WTC11 (cell line): ENCODE data around the gene NKAIN4.

Experiments
- FOXJ3 ChIP-seq: sonication (generic); formaldehyde crosslinking; IDR thresholded peaks from 2 replicates; pipeline ENCODE4 v1.9.0; 2021; ENCODE audit warnings: missing genetic modification reagents, mild to moderate bottlenecking, borderline replicate concordance
- HMGXB4 ChIP-seq: sonication (generic); formaldehyde crosslinking; IDR thresholded peaks from 2 replicates; pipeline ENCODE4 v1.8.1; 2023; ENCODE audit warnings: mild to moderate bottlenecking, moderate library complexity, missing genetic modification reagents
- ZBTB21 ChIP-seq: sonication (generic); formaldehyde crosslinking; IDR thresholded peaks from 2 replicates; pipeline ENCODE4 v1.8.1; 2023; ENCODE audit warnings: mild to moderate bottlenecking, missing genetic modification reagents, borderline replicate concordance
- TF ChIP-seq, protein P1 (sequence below): fragments of 200-600 bp; IDR thresholded peaks from 2 replicates; pipeline ENCODE4 v1.8.0; 2022; ENCODE audit warnings: antibody characterized with exemption
- TF ChIP-seq, protein P2 (sequence below): sonication (generic); formaldehyde crosslinking; IDR thresholded peaks from 2 replicates; pipeline ENCODE4 v1.8.1; 2023; ENCODE audit warnings: mild to moderate bottlenecking, missing genetic modification reagents, moderate library complexity

- TF ChIP-seq HMGXB4 (CRISPR knock-in tag) (no peak), ZBTB21 (CRISPR knock-in tag) (no peak), FOXJ3 (no peak)
- TF ChIP-seq, protein P1, sequence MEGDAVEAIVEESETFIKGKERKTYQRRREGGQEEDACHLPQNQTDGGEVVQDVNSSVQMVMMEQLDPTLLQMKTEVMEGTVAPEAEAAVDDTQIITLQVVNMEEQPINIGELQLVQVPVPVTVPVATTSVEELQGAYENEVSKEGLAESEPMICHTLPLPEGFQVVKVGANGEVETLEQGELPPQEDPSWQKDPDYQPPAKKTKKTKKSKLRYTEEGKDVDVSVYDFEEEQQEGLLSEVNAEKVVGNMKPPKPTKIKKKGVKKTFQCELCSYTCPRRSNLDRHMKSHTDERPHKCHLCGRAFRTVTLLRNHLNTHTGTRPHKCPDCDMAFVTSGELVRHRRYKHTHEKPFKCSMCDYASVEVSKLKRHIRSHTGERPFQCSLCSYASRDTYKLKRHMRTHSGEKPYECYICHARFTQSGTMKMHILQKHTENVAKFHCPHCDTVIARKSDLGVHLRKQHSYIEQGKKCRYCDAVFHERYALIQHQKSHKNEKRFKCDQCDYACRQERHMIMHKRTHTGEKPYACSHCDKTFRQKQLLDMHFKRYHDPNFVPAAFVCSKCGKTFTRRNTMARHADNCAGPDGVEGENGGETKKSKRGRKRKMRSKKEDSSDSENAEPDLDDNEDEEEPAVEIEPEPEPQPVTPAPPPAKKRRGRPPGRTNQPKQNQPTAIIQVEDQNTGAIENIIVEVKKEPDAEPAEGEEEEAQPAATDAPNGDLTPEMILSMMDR = no peak
- TF ChIP-seq, protein P2, sequence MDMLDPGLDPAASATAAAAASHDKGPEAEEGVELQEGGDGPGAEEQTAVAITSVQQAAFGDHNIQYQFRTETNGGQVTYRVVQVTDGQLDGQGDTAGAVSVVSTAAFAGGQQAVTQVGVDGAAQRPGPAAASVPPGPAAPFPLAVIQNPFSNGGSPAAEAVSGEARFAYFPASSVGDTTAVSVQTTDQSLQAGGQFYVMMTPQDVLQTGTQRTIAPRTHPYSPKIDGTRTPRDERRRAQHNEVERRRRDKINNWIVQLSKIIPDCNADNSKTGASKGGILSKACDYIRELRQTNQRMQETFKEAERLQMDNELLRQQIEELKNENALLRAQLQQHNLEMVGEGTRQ (CRISPR knock-in tag) = 0 out of 2 replicates have a peak, but pooled peaks have one; percentile 17
Measured at GRCh38 chr20:63295846-63296245, 41.6 kb upstream of the NKAIN4 start.
